GM19395 (cell line): Measurements from ENCODE around the gene SERPINF2.
A peak's percentile ranks its signal among the peaks of the same experiment; 100 is the strongest.
"Not testable (repeated sequence)": the region's sequence is repeated elsewhere in the genome, so short reads cannot be mapped to it uniquely, and the experiment has no call there.

Source experiments
- ATAC-seq: cut with Tn5 transposase; IDR thresholded peaks from one replicate; pipeline ENCODE4 v1.9.1; 2021; ENCODE audit warnings: mild to moderate bottlenecking, moderate library complexity; ENCODE audit not compliant: unreplicated experiment

SERPINF2 gene

GRCh38 chr17:1716076-1716911 lies 26.4 kb upstream of the SERPINF2 start:
- peak; percentile 76 for ATAC-seq

- ATAC-seq = peak; percentile 53
These were observed 25.6 kb upstream of the SERPINF2 start for GRCh38 chr17:1716912-1717695.

- no peak for ATAC-seq
These were observed 24.1 kb upstream of the SERPINF2 start for GRCh38 chr17:1718362-1719165.

GRCh38 chr17:1720856-1721386 lies 21.8 kb upstream of the SERPINF2 start:
- ATAC-seq = no peak

GRCh38 chr17:1722022-1722421 lies 20.6 kb upstream of the SERPINF2 start:
- not testable (repeated sequence) for ATAC-seq

GRCh38 chr17:1724351-1724868 lies 18.3 kb upstream of the SERPINF2 start, which contains the start of gene WDR81:
Gene WDR81 (plus strand): TSS chr17:1724704. CDS start chr17:1724960, 256 bp downstream.
- ATAC-seq = peak; percentile 53

- peak; percentile 16 for ATAC-seq
These were observed 17.6 kb upstream of the SERPINF2 start for GRCh38 chr17:1724869-1725641.

GRCh38 chr17:1725642-1726511 lies 16.8 kb upstream of the SERPINF2 start:
- ATAC-seq = no peak

GRCh38 chr17:1726626-1727257 lies 15.9 kb upstream of the SERPINF2 start:
- no peak for ATAC-seq

- ATAC-seq = no peak
These were observed 15.3 kb upstream of the SERPINF2 start for GRCh38 chr17:1727258-1727789.

- no peak for ATAC-seq
These were observed 14.6 kb upstream of the SERPINF2 start for GRCh38 chr17:1727876-1728630.

- ATAC-seq = no peak
These were observed 12.7 kb upstream of the SERPINF2 start for GRCh38 chr17:1729966-1730325.

GRCh38 chr17:1730326-1731193 lies 12.1 kb upstream of the SERPINF2 start:
- ATAC-seq = no peak

- no peak for ATAC-seq
These were observed 11.5 kb upstream of the SERPINF2 start for GRCh38 chr17:1731194-1731506.

- no peak for ATAC-seq
These were observed 10.3 kb upstream of the SERPINF2 start for GRCh38 chr17:1732241-1732832.

- ATAC-seq = no peak
These were observed 9.8 kb upstream of the SERPINF2 start for GRCh38 chr17:1732833-1733321.
